HCT116 (cell line): ENCODE data around the gene PDE4C.

ENCODE experiments used
- CEBPB ChIP-seq: IDR thresholded peaks from 2 replicates; pipeline ENCODE4 v1.6.1; 2012; ENCODE audit warnings: low read depth
- CTCF ChIP-seq, 3 experiments: fragments of 200-600 bp in 1 of 3; sonication (generic) in 1 of 3; IDR thresholded peaks in 2 of 3; conservative IDR thresholded peaks in 1 of 3; 2 replicates each; pipeline ENCODE4 v1.5.1; 2012 to 2017; ENCODE audit warnings: low read depth in 2 of 3, low read length in 2 of 3, antibody characterized with exemption in 1 of 3, borderline replicate concordance in 1 of 3, control low read depth in 1 of 3, mild to moderate bottlenecking in 1 of 3, mixed read lengths in 1 of 3, mixed run types in 1 of 3, moderate library complexity in 1 of 3; ENCODE audit not compliant: insufficient read depth in 1 of 3
- EZH2 ChIP-seq: fragments of 200-600 bp; sonication (generic); IDR thresholded peaks from 2 replicates; pipeline ENCODE4 v1.6.1; 2017; ENCODE audit warnings: antibody characterized with exemption, mixed run types
- JUND ChIP-seq: IDR thresholded peaks from 2 replicates; pipeline ENCODE4 v1.6.1; 2012
- REST ChIP-seq: IDR thresholded peaks from 2 replicates; pipeline ENCODE4 v1.6.1; 2012; ENCODE audit warnings: low read depth
- SIN3A ChIP-seq: IDR thresholded peaks from 2 replicates; pipeline ENCODE4 v1.6.1; 2012; ENCODE audit warnings: low read depth
- SP1 ChIP-seq: IDR thresholded peaks from 2 replicates; pipeline ENCODE4 v1.6.1; 2012; ENCODE audit warnings: low read depth

GRCh38 chr19:18227781-18228271, 1.6 kb upstream of the PDE4C start:
- TF ChIP-seq SP1 (no peak), SIN3A (no peak), CTCF (IDR thresholded peaks at IDR 0.05 in 2 of 3, conservative IDR thresholded peaks at IDR 0.05 in 1 of 3; ENCODE audit: borderline replicate concordance in 1 of 3, insufficient read depth in 1 of 3, low read depth in 2 of 3, low read length in 2 of 3) (no peak), EZH2 (no peak), REST (no peak), CEBPB (no peak), JUND (no peak)
